Activated gamma-delta T cell (primary cell): Measurements from ENCODE around the gene DPP6.

ENCODE experiments used
- DNase-seq: peaks from one replicate; lab custom pipeline; 2025; lab: John Stamatoyannopoulos, UW

DPP6 gene

GRCh38 chr7:154451480-154452457 lies 399.6 kb downstream of the DPP6 start:
- no peak for DNase-seq

- DNase-seq = no peak
Observed at GRCh38 chr7:154463794-154464193, 411.6 kb downstream of the DPP6 start.

DNA sequence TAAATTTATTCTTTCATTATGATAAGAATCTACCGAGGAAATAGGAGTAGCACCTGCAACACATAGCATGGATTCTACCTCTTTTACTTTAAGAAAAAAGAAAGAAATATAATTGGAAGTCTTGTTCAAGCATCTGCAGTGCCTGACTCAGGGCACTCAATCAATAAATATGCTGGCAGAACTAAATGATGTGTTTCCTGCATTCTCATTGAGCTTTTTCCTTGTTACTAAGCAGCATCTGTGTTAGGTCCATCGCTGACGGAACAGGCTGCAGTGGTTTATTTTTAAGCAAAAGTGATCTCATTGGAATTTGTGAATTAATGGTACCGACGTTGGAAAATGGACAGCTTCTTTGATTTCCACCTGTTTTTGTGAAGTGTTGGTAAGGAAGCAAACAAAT lies 417.5 kb downstream of the DPP6 start:
- no peak for DNase-seq

DNA sequence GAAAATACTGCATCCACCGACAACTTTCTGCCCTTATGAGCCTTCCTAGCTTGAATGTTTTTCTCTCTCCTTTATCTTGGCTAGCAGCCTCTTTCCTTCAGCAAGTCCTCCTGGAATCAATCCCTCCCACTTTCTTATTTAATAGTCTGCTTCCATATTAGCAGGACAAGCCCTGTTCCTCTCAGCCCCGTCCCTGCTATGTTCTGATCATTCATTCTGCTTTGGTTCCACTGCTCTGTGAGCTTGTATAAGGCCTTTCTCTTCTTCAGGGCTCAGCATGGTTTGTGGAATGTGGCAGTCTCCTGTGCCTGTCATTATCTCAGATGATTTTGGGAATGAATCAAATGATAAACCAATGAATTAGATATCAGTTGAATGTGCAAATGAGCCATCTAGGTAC lies 420.1 kb downstream of the DPP6 start:
- DNase-seq = no peak

- DNase-seq = no peak
Observed at GRCh38 chr7:154473360-154473759, 421.2 kb downstream of the DPP6 start.

GRCh38 chr7:154474903-154475520 lies 422.8 kb downstream of the DPP6 start:
- DNase-seq = no peak

DNA sequence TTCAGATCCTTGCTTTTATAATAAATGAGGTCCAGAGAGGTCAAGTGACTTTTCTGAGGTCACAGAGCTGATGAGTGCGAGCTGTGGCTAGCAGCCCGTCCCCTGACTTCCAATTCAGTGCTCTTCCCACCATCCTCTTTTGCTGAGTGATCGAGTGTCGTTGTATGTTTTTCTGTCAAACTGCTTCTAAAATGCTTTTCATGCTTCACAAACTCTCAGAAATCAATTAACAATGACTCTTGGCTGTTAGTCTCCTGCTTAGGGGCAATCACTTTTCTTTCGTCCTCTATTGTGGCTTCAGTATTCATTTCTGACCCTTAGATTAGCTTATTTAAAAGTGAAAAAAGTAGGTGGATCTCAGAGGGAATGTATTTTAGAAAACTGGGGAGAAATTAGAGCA lies 423.7 kb downstream of the DPP6 start:
- no peak for DNase-seq

DNA sequence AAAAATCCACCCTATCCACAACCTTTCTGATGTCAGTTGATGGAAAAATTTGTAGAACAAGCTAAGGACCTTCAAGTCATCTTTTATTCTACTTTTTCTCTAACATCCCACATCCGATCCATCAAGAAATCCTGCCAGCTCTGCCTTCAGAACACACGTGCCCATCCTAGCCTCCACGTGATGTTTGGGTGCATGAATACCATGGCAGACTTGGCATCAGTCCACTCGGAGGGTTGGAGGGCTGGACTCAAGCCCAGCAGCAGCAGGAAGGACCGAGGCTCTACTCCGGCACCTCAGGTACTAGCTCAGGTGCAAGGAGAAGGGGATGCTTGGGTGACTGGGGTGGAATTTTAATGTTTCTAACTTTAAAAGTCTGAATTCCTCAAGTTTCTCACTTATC lies 428.6 kb downstream of the DPP6 start:
- no peak for DNase-seq

DNA sequence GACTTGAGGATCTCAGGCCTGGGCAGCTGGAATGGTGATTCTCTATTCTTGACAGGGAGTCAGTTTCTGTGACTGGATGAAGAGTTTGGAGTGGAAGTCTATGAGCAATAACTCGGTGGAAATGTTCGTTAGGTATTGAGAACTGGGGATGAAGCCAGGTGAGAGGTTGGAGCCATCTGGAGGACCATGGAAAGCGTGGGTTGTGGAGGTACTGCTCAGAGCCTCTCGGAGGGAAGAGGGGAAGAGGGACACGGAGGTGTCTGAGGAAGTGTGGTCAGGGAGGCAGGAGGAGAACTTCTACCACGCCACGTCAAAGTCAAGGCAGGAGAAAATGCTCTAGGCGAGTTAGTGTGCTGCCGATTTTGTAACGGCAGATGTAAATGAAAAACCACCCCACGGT lies 430.7 kb downstream of the DPP6 start:
- no peak for DNase-seq

- no peak for DNase-seq
Observed at GRCh38 chr7:154484406-154484805, 432.2 kb downstream of the DPP6 start.

DNA sequence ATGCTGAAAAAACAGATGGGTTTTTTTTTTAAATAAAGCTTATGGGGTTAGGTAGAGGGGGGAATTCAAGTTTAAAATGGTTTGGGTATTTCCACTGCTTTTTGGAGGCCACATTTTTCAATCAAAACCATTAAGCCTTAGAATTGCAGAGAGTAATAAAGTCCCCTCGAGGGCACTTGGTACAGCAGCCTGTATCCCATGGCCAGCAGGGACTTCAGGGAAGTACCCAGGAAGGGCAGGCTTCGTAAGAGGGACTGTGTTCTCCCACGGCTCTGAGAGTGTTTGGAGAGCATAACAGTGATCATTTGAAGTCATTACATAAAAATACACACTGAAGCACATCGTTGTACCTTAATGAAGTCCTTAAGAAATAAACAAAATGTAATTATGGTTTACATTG lies 432.7 kb downstream of the DPP6 start:
- no peak for DNase-seq

GRCh38 chr7:154489897-154490296 lies 437.7 kb downstream of the DPP6 start:
- DNase-seq = no peak

DNA sequence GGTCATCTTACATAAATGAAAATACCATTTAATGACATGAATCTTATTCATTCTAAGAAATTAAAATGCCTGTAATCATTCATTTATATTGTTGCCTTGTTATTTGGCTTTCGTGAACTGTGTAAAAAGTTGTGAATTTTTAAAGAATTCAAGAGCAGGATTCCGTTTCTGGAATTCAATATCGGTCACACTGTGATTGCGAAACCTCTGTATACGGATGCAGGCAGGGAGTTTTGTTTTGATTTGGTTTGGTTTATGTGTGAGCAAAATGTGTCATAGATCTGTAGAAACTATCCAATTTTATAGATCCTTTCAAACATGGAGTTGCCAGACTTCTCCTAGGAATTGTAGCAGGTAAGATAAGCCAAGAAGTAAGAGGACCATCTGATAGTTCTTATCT lies 441.4 kb downstream of the DPP6 start:
- no peak for DNase-seq

DNA sequence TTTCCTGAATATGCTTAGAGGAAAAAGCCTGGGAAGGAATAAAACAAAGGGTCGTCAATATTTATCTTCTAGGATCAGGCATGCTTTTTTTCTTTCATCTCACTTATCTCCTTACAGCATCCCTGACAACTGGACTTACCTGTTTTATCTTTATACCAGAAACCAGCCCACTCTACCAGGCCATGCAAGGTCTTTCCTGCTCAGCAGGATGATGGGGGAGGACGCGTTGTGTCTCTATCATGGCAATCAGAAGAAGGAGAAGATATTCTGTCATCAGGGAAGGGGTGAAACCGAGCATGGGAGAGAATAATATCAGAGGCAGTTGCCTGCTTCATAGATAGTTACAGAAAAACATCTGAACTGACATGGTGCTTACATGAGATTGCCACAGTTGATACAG lies 445.6 kb downstream of the DPP6 start:
- no peak for DNase-seq

DNA sequence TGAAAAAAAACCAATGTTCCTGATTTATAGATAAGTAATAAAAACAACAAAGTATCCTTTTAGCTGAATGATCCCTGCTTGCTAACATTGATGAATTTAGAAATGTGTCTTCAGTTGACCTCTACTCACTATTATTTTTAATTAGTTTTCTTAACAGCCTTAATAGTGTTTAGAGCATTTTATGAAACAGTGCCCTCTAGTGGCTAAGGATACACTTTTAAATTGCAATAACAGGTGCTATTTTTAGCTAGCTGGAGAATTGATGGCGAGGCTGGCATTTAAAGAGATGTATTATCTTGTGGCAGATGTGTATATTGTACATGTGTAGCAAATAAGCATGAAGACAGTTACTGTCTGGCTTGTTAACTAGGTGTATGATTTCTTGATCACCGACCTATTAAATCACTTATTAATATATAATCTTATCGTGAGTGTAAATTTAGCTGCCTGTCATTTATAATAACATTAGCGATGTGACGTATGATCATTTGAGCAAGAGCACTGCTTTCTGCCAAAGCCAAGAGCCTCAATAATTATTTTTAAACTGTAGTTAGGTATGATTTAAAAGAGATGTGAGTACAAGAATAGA lies 451.9 kb downstream of the DPP6 start:
- no peak for DNase-seq

DNA sequence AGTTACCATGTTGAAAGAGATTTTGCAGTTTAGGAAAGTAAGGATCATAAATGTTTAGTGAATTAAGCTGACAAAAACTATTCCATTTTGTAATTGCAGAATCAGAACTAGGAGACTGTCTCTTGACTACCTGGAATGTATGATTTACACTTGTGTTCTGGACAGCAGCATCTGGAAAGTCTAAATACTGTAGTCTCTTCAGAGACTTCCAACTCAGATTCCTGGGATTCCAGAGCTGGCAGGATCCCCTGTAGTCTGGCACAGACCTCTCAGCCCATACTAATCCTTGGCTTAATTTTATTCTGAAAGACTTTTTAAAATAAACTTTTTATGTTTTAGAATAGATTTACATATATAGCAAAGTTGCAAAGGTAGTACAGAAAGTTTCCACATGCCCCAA lies 452.7 kb downstream of the DPP6 start:
- DNase-seq = no peak

DNA sequence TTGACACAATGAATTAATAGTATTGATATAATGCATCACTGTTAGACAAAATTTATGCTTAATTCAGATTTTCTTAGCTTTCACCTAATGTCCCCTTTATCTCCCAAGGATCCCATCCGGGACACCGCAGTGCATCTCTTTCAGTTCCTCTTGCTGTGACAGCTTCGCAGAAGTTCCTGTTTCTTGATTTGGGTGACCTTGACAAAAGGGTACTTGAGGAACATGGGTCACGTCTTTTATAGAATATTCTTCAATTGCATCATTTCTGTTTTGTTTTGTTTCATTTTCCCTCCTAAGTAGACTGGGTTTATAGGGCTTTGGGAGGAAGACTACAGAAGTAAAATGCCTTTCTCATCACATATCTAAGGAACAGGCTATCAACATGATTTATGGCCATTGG lies 453.2 kb downstream of the DPP6 start:
- DNase-seq = no peak

DNA sequence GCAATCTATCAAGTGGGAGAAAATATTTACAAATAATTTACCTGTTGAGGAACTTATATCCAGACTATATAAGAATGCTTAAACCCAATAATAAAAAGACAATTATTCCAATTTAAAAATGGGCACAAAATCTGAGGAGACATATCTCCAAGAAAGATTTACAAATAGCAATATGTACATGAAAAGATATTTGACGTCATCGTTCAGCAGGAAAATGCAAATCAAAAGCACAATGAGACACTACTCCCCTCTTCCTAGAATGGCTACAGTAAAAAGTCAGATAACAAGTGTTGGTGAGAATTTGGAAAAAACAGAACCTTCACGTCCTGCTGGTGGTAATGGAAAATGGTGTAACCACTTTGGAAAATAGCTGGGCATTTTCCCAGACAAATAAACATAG lies 457.0 kb downstream of the DPP6 start:
- no peak for DNase-seq

DNA sequence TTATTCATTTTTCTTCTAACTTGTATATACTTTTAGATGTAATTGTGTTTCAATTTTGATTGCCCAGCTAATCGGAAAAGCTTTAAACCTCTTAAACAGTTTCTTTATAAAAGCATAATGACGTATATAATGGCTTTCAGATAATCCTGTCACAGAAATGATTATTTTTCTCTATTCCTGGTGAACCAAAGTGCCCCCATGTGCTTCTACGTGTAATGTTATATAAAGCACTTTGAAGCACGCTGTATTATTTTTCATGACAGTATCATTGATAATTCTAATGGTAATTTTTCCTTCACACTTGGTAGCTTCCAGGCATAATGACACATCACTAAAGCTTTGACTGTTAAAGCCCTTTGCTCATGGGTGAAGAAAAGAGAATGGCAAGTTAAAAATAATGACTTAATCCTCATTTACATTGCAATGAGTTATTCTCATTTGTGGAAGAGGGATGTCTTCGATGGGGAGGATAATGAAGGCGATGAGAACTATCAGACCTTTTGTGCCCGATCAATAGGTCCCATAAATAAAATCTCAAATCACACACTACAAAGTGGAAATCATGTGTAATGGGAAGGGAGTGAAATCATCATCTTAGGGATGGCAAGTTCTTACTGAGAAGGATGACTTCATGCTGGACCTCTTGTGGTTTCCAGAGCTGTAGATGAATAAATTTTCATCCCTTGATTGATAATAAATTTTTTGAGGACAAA lies 460.1 kb downstream of the DPP6 start:
- no peak for DNase-seq

- DNase-seq = no peak
Observed at GRCh38 chr7:154517768-154518167, 465.6 kb downstream of the DPP6 start.

- DNase-seq = no peak
Observed at GRCh38 chr7:154519229-154519628, 467.0 kb downstream of the DPP6 start.

GRCh38 chr7:154530136-154530535 lies 477.9 kb downstream of the DPP6 start:
- DNase-seq = no peak
